GM23338 (cell line): Measurements from ENCODE around the gene C1QA. TPM values are rescaled to one million over a fixed set of nuclear protein-coding genes. Genes with fewer than 3 reads are reported as not detected.

ENCODE experiments used
- ATAC-seq: fragments of 200-7000 bp; cut with Tn5 transposase; 3 replicates; pipeline ENCODE4 v1.9.1; 2020
- DNase-seq: peaks from one replicate; pipeline ENCODE4 v3.0.0-alpha.2; 2015; ENCODE audit warnings: low spot score
- H2AFZ ChIP-seq: fragments of 200-600 bp; sonication (generic); 2 replicates; pipeline ENCODE4 v1.8.0; 2016; ENCODE audit warnings: antibody characterized with exemption, mild to moderate bottlenecking, moderate library complexity
- H3F3A ChIP-seq: fragments of 200-600 bp; sonication (generic); replicated peaks from 2 replicates; pipeline ENCODE4 v1.8.0; 2017; ENCODE audit warnings: antibody characterized with exemption, mixed run types, low read depth
- H3K27ac ChIP-seq: fragments of 200-600 bp; sonication (generic); 2 replicates; pipeline ENCODE4 v1.6.1; 2016; ENCODE audit warnings: low read depth
- H3K27me3 ChIP-seq: fragments of 200-600 bp; sonication (generic); 2 replicates; pipeline ENCODE4 v1.8.0; 2016; ENCODE audit warnings: mild to moderate bottlenecking, mixed run types, moderate library complexity; ENCODE audit not compliant: insufficient read depth
- H3K36me3 ChIP-seq: fragments of 200-600 bp; sonication (generic); 2 replicates; pipeline ENCODE4 v1.8.0; 2016; ENCODE audit warnings: mild to moderate bottlenecking; ENCODE audit not compliant: insufficient read depth
- H3K4me1 ChIP-seq: fragments of 200-600 bp; sonication (generic); 2 replicates; pipeline ENCODE4 v1.8.0; 2016; ENCODE audit warnings: mild to moderate bottlenecking, moderate library complexity; ENCODE audit not compliant: insufficient read depth
- H3K4me2 ChIP-seq: fragments of 200-600 bp; sonication (generic); 2 replicates; pipeline ENCODE4 v1.7.1; 2017; ENCODE audit warnings: mixed run types
- H3K4me3 ChIP-seq: fragments of 200-600 bp; sonication (generic); 2 replicates; pipeline ENCODE4 v1.6.1; 2016; ENCODE audit warnings: mixed run types
- H3K79me2 ChIP-seq: fragments of 200-600 bp; sonication (generic); replicated peaks from 2 replicates; pipeline ENCODE4 v1.8.0; 2017; ENCODE audit warnings: mild to moderate bottlenecking; ENCODE audit not compliant: insufficient read depth
- H3K9me2 ChIP-seq: fragments of 200-600 bp; sonication (generic); 2 replicates; pipeline ENCODE4 v1.8.0; 2017; ENCODE audit not compliant: insufficient read depth
- H4K20me1 ChIP-seq: fragments of 200-600 bp; sonication (generic); replicated peaks from 2 replicates; pipeline ENCODE4 v1.8.0; 2017; ENCODE audit warnings: mild to moderate bottlenecking; ENCODE audit not compliant: insufficient read depth
- H3K27ac Mint-ChIP-seq: 2 replicates; pipeline ENCODE4 v1.8.0; 2020; ENCODE audit warnings: inconsistent platforms, mild to moderate bottlenecking, moderate library complexity, mixed read lengths
- H3K27me3 Mint-ChIP-seq: 3 replicates; pipeline ENCODE4 v1.8.0; 2022; ENCODE audit warnings: low read depth, mild to moderate bottlenecking, moderate library complexity, mixed read lengths, inconsistent platforms; ENCODE audit not compliant: insufficient read depth, poor library complexity
- H3K36me3 Mint-ChIP-seq: 3 replicates; pipeline ENCODE4 v1.8.0; 2021; ENCODE audit warnings: low read depth, mild to moderate bottlenecking, inconsistent platforms, moderate library complexity, mixed read lengths
- H3K4me1 Mint-ChIP-seq: 3 replicates; pipeline ENCODE4 v1.8.0; 2020; ENCODE audit warnings: mild to moderate bottlenecking, inconsistent platforms, mixed read lengths
- H3K4me3 Mint-ChIP-seq: 3 replicates; pipeline ENCODE4 v1.8.0; 2021; ENCODE audit warnings: moderate library complexity, mild to moderate bottlenecking, inconsistent platforms, mixed read lengths
- H3K9me3 Mint-ChIP-seq: 3 replicates; pipeline ENCODE4 v1.8.0; 2020; ENCODE audit warnings: moderate library complexity, mild to moderate bottlenecking, inconsistent platforms, mixed read lengths
- CREB1 ChIP-seq: fragments of 250-450 bp; sonication (Bioruptor Pico); IDR thresholded peaks from 2 replicates; pipeline ENCODE4 v1.5.0; 2020; ENCODE audit warnings: low read depth, mild to moderate bottlenecking, moderate library complexity
- EZH2 ChIP-seq: fragments of 200-600 bp; sonication (generic); IDR thresholded peaks from one replicate; pipeline ENCODE4 v1.8.0; 2017; ENCODE audit warnings: antibody characterized with exemption, mild to moderate bottlenecking, low read depth; ENCODE audit not compliant: unreplicated experiment
- EZH2phosphoT487 ChIP-seq: fragments of 200-600 bp; sonication (generic); IDR thresholded peaks from one replicate; pipeline ENCODE4 v1.8.1; 2018; ENCODE audit warnings: antibody characterized with exemption; ENCODE audit not compliant: unreplicated experiment
- JUNB ChIP-seq: IDR thresholded peaks from one replicate; pipeline ENCODE4 v1.6.1; 2016; ENCODE audit warnings: antibody characterized with exemption; ENCODE audit not compliant: unreplicated experiment
- NANOG ChIP-seq: IDR thresholded peaks from 2 replicates; pipeline ENCODE4 v1.6.1; 2016; ENCODE audit warnings: antibody characterized with exemption, borderline replicate concordance
- POLR2AphosphoS5 ChIP-seq: IDR thresholded peaks from 2 replicates; pipeline ENCODE4 v1.6.1; 2016; ENCODE audit warnings: antibody characterized with exemption, low read depth
- STAT1 ChIP-seq: IDR thresholded peaks from one replicate; pipeline ENCODE4 v1.6.1; 2016; ENCODE audit warnings: antibody characterized with exemption; ENCODE audit not compliant: unreplicated experiment
- ZNF114 ChIP-seq: fragments of 250-450 bp; sonication (Bioruptor Pico); IDR thresholded peaks from 2 replicates; pipeline ENCODE4 v1.5.0; 2020; ENCODE audit warnings: mild to moderate bottlenecking, moderate library complexity
- ZNF331 ChIP-seq: fragments of 250-450 bp; sonication (Bioruptor Pico); IDR thresholded peaks from 2 replicates; pipeline ENCODE4 v1.5.0; 2020; ENCODE audit warnings: low read depth, mild to moderate bottlenecking, moderate library complexity
- polyA plus RNA-seq: library from polyadenylated mRNA; unstranded; fragments of >200 nt; fragmentation: Nextera tagmentation; extraction: Ambion mirVana; gene quantifications from 2 replicates; pipeline ENCODE4 v1.2.1, GENCODE V29; 2016
- total RNA-seq: library from RNA; depleted of rRNA; stranded (reverse); fragments of >200 nt; shearing (Covaris generic); gene quantifications from 2 replicates; pipeline ENCODE4 v1.2.3, GENCODE V29; 2014
- TF ChIP-seq, protein P1 (sequence below), 2 experiments: fragments of 200-600 bp in 1 of 2; sonication (generic) in 1 of 2; conservative IDR thresholded peaks; 2 replicates each; pipeline versions ENCODE4 v1.5.1 to v1.6.1; 2016 to 2017; ENCODE audit warnings: antibody characterized with exemption in 2 of 2, low read depth in 2 of 2, mild to moderate bottlenecking in 2 of 2, moderate library complexity in 1 of 2
- TF ChIP-seq, protein P2 (sequence below): IDR thresholded peaks from 2 replicates; pipeline ENCODE4 v1.6.1; 2016; ENCODE audit warnings: antibody characterized with exemption
- TF ChIP-seq, protein P3 (sequence below): IDR thresholded peaks from one replicate; pipeline ENCODE4 v1.6.1; 2018; ENCODE audit warnings: antibody characterized with exemption; ENCODE audit not compliant: unreplicated experiment
- TF ChIP-seq, protein P4 (sequence below): fragments of 250-450 bp; sonication (Bioruptor Pico); IDR thresholded peaks from 2 replicates; pipeline ENCODE4 v1.5.0; 2020; ENCODE audit warnings: mild to moderate bottlenecking, moderate library complexity

Gene C1QA
- total and polyA plus RNA-seq, 2 experiments from 2014 or later = not detected

GRCh38 chr1:22600071-22600816 is 36.2 kb upstream of the C1QA start:
- Histone ChIP-seq H4K20me1 (0 out of 2 replicates have a peak, but pooled peaks cover 2% of the 10 kb centered on the region), H3K4me3 (no peak overlapping the region), H3K4me2 (no peak overlapping the region), H3K79me2 (no peaks in the 10 kb centered on the region), H2AFZ (no peak overlapping the region), H3K27me3 (no peaks in the 10 kb centered on the region), H3K9me2 (no peaks in the 10 kb centered on the region), H3K27ac (no peak overlapping the region), H3K36me3 (no peaks in the 10 kb centered on the region), H3F3A (no peaks in the 10 kb centered on the region), H3K4me1 (no peaks in the 10 kb centered on the region)
- no peak overlapping the region for H3K4me3 Mint-ChIP-seq
- peaks cover 7% of the 10 kb centered on the region for H3K27me3 Mint-ChIP-seq
- no peaks in the 10 kb centered on the region for H3K36me3 Mint-ChIP-seq
- no peak overlapping the region for H3K27ac Mint-ChIP-seq
- H3K9me3 Mint-ChIP-seq = no peaks in the 10 kb centered on the region; the same call in 2 of the 3 replicates
- peaks cover 12% of the 10 kb centered on the region for H3K4me1 Mint-ChIP-seq
- no peak for TF ChIP-seq EZH2
- no peak for TF ChIP-seq ZNF331 (CRISPR knock-in tag)
- TF ChIP-seq POLR2AphosphoS5 = no peak
- TF ChIP-seq, protein P1, sequence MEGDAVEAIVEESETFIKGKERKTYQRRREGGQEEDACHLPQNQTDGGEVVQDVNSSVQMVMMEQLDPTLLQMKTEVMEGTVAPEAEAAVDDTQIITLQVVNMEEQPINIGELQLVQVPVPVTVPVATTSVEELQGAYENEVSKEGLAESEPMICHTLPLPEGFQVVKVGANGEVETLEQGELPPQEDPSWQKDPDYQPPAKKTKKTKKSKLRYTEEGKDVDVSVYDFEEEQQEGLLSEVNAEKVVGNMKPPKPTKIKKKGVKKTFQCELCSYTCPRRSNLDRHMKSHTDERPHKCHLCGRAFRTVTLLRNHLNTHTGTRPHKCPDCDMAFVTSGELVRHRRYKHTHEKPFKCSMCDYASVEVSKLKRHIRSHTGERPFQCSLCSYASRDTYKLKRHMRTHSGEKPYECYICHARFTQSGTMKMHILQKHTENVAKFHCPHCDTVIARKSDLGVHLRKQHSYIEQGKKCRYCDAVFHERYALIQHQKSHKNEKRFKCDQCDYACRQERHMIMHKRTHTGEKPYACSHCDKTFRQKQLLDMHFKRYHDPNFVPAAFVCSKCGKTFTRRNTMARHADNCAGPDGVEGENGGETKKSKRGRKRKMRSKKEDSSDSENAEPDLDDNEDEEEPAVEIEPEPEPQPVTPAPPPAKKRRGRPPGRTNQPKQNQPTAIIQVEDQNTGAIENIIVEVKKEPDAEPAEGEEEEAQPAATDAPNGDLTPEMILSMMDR (conservative IDR thresholded peaks at IDR 0.05; ENCODE audit: low read depth in 2 of 2) = no peak
- TF ChIP-seq STAT1 = no peak
- TF ChIP-seq, protein P2, sequence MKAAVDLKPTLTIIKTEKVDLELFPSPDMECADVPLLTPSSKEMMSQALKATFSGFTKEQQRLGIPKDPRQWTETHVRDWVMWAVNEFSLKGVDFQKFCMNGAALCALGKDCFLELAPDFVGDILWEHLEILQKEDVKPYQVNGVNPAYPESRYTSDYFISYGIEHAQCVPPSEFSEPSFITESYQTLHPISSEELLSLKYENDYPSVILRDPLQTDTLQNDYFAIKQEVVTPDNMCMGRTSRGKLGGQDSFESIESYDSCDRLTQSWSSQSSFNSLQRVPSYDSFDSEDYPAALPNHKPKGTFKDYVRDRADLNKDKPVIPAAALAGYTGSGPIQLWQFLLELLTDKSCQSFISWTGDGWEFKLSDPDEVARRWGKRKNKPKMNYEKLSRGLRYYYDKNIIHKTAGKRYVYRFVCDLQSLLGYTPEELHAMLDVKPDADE = no peak
- TF ChIP-seq JUNB = no peak
- TF ChIP-seq, protein P3, sequence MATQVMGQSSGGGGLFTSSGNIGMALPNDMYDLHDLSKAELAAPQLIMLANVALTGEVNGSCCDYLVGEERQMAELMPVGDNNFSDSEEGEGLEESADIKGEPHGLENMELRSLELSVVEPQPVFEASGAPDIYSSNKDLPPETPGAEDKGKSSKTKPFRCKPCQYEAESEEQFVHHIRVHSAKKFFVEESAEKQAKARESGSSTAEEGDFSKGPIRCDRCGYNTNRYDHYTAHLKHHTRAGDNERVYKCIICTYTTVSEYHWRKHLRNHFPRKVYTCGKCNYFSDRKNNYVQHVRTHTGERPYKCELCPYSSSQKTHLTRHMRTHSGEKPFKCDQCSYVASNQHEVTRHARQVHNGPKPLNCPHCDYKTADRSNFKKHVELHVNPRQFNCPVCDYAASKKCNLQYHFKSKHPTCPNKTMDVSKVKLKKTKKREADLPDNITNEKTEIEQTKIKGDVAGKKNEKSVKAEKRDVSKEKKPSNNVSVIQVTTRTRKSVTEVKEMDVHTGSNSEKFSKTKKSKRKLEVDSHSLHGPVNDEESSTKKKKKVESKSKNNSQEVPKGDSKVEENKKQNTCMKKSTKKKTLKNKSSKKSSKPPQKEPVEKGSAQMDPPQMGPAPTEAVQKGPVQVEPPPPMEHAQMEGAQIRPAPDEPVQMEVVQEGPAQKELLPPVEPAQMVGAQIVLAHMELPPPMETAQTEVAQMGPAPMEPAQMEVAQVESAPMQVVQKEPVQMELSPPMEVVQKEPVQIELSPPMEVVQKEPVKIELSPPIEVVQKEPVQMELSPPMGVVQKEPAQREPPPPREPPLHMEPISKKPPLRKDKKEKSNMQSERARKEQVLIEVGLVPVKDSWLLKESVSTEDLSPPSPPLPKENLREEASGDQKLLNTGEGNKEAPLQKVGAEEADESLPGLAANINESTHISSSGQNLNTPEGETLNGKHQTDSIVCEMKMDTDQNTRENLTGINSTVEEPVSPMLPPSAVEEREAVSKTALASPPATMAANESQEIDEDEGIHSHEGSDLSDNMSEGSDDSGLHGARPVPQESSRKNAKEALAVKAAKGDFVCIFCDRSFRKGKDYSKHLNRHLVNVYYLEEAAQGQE = no peak
- no peak for TF ChIP-seq EZH2phosphoT487
- no peak for TF ChIP-seq CREB1 (CRISPR knock-in tag)
- TF ChIP-seq, protein P4, sequence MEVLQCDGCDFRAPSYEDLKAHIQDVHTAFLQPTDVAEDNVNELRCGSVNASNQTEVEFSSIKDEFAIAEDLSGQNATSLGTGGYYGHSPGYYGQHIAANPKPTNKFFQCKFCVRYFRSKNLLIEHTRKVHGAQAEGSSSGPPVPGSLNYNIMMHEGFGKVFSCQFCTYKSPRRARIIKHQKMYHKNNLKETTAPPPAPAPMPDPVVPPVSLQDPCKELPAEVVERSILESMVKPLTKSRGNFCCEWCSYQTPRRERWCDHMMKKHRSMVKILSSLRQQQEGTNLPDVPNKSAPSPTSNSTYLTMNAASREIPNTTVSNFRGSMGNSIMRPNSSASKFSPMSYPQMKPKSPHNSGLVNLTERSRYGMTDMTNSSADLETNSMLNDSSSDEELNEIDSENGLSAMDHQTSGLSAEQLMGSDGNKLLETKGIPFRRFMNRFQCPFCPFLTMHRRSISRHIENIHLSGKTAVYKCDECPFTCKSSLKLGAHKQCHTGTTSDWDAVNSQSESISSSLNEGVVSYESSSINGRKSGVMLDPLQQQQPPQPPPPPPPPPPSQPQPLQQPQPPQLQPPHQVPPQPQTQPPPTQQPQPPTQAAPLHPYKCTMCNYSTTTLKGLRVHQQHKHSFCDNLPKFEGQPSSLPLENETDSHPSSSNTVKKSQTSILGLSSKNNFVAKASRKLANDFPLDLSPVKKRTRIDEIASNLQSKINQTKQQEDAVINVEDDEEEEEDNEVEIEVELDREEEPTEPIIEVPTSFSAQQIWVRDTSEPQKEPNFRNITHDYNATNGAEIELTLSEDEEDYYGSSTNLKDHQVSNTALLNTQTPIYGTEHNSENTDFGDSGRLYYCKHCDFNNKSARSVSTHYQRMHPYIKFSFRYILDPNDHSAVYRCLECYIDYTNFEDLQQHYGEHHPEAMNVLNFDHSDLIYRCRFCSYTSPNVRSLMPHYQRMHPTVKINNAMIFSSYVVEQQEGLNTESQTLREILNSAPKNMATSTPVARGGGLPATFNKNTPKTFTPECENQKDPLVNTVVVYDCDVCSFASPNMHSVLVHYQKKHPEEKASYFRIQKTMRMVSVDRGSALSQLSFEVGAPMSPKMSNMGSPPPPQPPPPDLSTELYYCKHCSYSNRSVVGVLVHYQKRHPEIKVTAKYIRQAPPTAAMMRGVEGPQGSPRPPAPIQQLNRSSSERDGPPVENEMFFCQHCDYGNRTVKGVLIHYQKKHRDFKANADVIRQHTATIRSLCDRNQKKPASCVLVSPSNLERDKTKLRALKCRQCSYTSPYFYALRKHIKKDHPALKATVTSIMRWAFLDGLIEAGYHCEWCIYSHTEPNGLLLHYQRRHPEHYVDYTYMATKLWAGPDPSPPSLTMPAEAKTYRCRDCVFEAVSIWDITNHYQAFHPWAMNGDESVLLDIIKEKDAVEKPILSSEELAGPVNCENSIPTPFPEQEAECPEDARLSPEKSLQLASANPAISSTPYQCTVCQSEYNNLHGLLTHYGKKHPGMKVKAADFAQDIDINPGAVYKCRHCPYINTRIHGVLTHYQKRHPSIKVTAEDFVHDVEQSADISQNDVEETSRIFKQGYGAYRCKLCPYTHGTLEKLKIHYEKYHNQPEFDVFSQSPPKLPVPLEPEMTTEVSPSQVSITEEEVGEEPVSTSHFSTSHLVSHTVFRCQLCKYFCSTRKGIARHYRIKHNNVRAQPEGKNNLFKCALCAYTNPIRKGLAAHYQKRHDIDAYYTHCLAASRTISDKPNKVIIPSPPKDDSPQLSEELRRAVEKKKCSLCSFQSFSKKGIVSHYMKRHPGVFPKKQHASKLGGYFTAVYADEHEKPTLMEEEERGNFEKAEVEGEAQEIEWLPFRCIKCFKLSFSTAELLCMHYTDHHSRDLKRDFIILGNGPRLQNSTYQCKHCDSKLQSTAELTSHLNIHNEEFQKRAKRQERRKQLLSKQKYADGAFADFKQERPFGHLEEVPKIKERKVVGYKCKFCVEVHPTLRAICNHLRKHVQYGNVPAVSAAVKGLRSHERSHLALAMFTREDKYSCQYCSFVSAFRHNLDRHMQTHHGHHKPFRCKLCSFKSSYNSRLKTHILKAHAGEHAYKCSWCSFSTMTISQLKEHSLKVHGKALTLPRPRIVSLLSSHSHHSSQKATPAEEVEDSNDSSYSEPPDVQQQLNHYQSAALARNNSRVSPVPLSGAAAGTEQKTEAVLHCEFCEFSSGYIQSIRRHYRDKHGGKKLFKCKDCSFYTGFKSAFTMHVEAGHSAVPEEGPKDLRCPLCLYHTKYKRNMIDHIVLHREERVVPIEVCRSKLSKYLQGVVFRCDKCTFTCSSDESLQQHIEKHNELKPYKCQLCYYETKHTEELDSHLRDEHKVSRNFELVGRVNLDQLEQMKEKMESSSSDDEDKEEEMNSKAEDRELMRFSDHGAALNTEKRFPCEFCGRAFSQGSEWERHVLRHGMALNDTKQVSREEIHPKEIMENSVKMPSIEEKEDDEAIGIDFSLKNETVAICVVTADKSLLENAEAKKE (CRISPR knock-in tag) = no peak
- no peak for TF ChIP-seq ZNF114 (CRISPR knock-in tag)
- no peak for TF ChIP-seq NANOG
- DNase-seq = peak; percentile 54
- peak; percentile 73 for ATAC-seq
